ENCODE data around the gene RASSF4.
A peak's percentile ranks its signal among the peaks of the same experiment; 100 is the strongest.

RASSF4 gene

GRCh38 chr10:44928462-44928861 lies 31.1 kb upstream of the RASSF4 start:
- no peak for DNase-seq

- DNase-seq: no peak
Observed at GRCh38 chr10:44929356-44930255, 30.0 kb upstream of the RASSF4 start.

- DNase-seq: no peak
Observed at GRCh38 chr10:44930904-44931620, 28.5 kb upstream of the RASSF4 start.

- DNase-seq: no peak
Observed at GRCh38 chr10:44931621-44932516, 27.7 kb upstream of the RASSF4 start.

GRCh38 chr10:44932517-44933450 lies 26.8 kb upstream of the RASSF4 start:
- peak; percentile 2 for DNase-seq

- no peak for DNase-seq
Observed at GRCh38 chr10:44933451-44934321, 25.9 kb upstream of the RASSF4 start.

GRCh38 chr10:44934416-44935200 lies 25.0 kb upstream of the RASSF4 start:
- no peak for DNase-seq

- DNase-seq: no peak
Observed at GRCh38 chr10:44935201-44935965, 24.2 kb upstream of the RASSF4 start.

- DNase-seq: no peak
Observed at GRCh38 chr10:44935966-44936295, 23.7 kb upstream of the RASSF4 start.

- DNase-seq: no peak
Observed at GRCh38 chr10:44936314-44936975, 23.2 kb upstream of the RASSF4 start.

- no peak for DNase-seq
Observed at GRCh38 chr10:44937196-44938005, 22.2 kb upstream of the RASSF4 start.

- DNase-seq: no peak
Observed at GRCh38 chr10:44938956-44939355, 20.6 kb upstream of the RASSF4 start.

- DNase-seq: no peak
Observed at GRCh38 chr10:44939691-44940401, 19.8 kb upstream of the RASSF4 start.

GRCh38 chr10:44944354-44944753 lies 15.2 kb upstream of the RASSF4 start:
- no peak for DNase-seq

- no peak for DNase-seq
Observed at GRCh38 chr10:44946205-44946604, 13.4 kb upstream of the RASSF4 start.

- DNase-seq: no peak
Observed at GRCh38 chr10:44947371-44948152, 12.0 kb upstream of the RASSF4 start.

Data from NCI-H748 treated with DMSO at 0.1 percent for 48 hours (cell line).